ENCODE results near the gene CRYBA2. TPM values are rescaled to one million over a fixed set of nuclear protein-coding genes. Genes with fewer than 3 reads are reported as not detected.

Gene CRYBA2
- total RNA-seq, 2 experiments from 2014 or later, result not detected

DNA sequence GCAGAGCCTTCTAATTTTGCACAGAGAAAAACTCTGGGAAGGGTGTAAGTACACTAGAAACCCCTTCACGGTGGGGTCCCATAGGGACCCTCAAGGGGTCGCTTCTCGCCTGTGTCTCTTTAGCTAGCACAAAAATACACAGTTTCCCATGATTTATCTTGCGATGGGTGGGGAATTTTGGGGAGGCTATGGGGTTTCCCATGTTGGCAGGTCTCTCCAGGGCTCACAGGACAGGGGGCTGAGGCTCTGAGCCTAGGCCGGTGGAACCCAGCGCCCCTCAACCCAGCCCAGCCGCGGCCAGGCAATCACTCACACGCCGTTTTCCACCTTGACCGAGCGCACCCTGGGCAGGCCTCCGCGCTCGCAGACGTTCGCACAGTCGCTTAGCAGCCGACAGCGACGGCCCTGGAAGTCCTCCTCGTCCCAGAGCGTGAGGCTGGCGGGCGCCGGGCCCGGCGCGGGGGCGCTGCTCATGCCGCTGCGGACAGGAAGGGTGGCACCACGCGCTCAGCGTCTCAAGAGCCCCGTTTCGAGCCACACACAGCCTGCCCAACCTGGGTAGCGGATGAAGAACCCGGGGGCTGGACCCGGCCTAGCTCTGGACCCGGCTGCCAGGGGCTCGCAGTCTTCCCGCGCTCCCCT lies 398 bp downstream of the CRYBA2 start:
- no peak for DNase-seq (ENCODE audit: low spot score)
- no peak for TF ChIP-seq EZH2phosphoT487 (IDR thresholded peaks at IDR 0.05; ENCODE audit: borderline replicate concordance, low read depth, low read length)
- TF ChIP-seq, protein P1, sequence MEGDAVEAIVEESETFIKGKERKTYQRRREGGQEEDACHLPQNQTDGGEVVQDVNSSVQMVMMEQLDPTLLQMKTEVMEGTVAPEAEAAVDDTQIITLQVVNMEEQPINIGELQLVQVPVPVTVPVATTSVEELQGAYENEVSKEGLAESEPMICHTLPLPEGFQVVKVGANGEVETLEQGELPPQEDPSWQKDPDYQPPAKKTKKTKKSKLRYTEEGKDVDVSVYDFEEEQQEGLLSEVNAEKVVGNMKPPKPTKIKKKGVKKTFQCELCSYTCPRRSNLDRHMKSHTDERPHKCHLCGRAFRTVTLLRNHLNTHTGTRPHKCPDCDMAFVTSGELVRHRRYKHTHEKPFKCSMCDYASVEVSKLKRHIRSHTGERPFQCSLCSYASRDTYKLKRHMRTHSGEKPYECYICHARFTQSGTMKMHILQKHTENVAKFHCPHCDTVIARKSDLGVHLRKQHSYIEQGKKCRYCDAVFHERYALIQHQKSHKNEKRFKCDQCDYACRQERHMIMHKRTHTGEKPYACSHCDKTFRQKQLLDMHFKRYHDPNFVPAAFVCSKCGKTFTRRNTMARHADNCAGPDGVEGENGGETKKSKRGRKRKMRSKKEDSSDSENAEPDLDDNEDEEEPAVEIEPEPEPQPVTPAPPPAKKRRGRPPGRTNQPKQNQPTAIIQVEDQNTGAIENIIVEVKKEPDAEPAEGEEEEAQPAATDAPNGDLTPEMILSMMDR (conservative IDR thresholded peaks at IDR 0.05; ENCODE audit: low read length), result no peak
- H2AFZ ChIP-seq (ENCODE audit: low read length), result no peak overlapping the region
- H3K36me3 ChIP-seq (ENCODE audit: insufficient read depth, low read length), result no peaks in the 10 kb centered on the region
- H3K4me1 ChIP-seq (ENCODE audit: insufficient read depth, low read length, poor library complexity, severe bottlenecking), result no peaks in the 10 kb centered on the region
- POLR2A ChIA-PET, result no interaction called here
- H4K20me1 ChIP-seq (ENCODE audit: insufficient read depth, low read length), result no peaks in the 10 kb centered on the region
- no peaks in the 10 kb centered on the region for H3K79me2 ChIP-seq (ENCODE audit: insufficient read depth, low read depth, low read length)
- CTCF ChIA-PET (ENCODE audit: unreplicated experiment), result no interaction called here
- H3K4me2 ChIP-seq (ENCODE audit: low read length), result no peak overlapping the region
- H3K4me3 ChIP-seq (ENCODE audit: low read depth, low read length, poor library complexity, severe bottlenecking), result no peak overlapping the region
- BruUV-seq (replicated peaks), result no TSS peak
- H3K27ac ChIP-seq (ENCODE audit: low read depth, low read length, poor library complexity, severe bottlenecking), result no peak overlapping the region
- H3K9me3 ChIP-seq (ENCODE audit: low read length), result no peaks in the 10 kb centered on the region
- H3K9me2 ChIP-seq (ENCODE audit: insufficient read depth, low read length), result no peaks in the 10 kb centered on the region
- intact Hi-C loops (cut with micrococcal nuclease; ENCODE audit: unreplicated experiment), result no loop called here

DNA sequence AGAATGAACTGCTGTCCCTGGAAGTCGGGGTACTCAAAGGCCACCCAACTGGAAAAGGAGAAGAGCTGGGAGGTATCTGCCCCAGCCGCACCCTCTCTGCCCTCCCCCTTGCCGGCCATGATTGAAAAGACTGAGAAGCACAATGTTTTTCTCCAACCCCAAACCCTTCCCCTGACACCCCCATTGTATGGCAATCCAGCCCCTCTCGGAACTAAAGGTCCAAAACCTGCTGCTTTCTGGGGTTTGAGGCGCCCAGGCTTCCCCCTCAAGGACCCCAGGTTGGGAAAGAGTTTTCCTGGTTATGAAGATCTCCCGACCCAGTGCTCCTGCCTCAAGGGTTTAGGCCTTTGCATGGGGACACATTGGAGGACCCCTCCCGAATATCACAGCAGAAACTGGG lies 1.0 kb downstream of the CRYBA2 start:
- Histone ChIP-seq H3K9me2 (ENCODE audit: insufficient read depth, low read length) (no peaks in the 10 kb centered on the region), H3K9me3 (ENCODE audit: low read length) (no peaks in the 10 kb centered on the region), H4K20me1 (ENCODE audit: insufficient read depth, low read length) (no peaks in the 10 kb centered on the region), H3K36me3 (ENCODE audit: insufficient read depth, low read length) (no peaks in the 10 kb centered on the region), H3K4me3 (ENCODE audit: low read depth, low read length, poor library complexity, severe bottlenecking) (no peak overlapping the region), H2AFZ (ENCODE audit: low read length) (no peak overlapping the region), H3K27ac (ENCODE audit: low read depth, low read length, poor library complexity, severe bottlenecking) (no peak overlapping the region), H3K4me1 (ENCODE audit: insufficient read depth, low read length, poor library complexity, severe bottlenecking) (no peaks in the 10 kb centered on the region), H3K79me2 (ENCODE audit: insufficient read depth, low read depth, low read length) (no peaks in the 10 kb centered on the region), H3K4me2 (ENCODE audit: low read length) (no peak overlapping the region)
- TF ChIP-seq, protein P1 (conservative IDR thresholded peaks at IDR 0.05; ENCODE audit: low read length), result no peak
- no peak for TF ChIP-seq EZH2phosphoT487 (IDR thresholded peaks at IDR 0.05; ENCODE audit: borderline replicate concordance, low read depth, low read length)
- POLR2A ChIA-PET, result no interaction called here
- DNase-seq (ENCODE audit: low spot score), result no peak
- intact Hi-C loops (cut with micrococcal nuclease; ENCODE audit: unreplicated experiment), result no loop called here
- CTCF ChIA-PET (ENCODE audit: unreplicated experiment), result no interaction called here
- BruUV-seq (replicated peaks), result no TSS peak

DNA sequence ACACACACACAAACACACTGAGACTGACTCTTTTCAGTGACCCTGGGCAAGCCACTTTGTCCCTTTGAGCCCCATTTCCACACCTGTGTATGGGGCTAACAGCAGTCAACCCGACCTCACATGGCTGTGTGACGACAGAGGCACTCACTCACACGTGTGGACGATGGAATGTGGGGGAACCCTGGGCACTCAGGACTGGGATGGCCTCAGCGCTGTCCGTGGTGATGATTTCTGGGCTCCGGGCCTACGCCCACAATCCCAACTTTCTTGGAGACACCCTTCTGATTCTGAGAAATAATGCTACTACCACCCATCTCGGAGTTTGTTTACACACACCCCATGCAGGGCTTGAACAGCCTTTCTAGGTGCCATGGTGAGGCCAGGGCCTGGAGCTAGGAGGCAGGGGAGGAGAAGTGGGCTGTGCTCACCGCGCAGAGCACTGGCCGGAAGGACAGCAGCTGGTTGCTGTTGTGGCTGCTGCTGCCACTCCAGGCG lies 1.5 kb downstream of the CRYBA2 start:
- Histone ChIP-seq H3K27ac (ENCODE audit: low read depth, low read length, poor library complexity, severe bottlenecking) (no peak overlapping the region), H3K79me2 (ENCODE audit: insufficient read depth, low read depth, low read length) (no peaks in the 10 kb centered on the region), H3K4me1 (ENCODE audit: insufficient read depth, low read length, poor library complexity, severe bottlenecking) (no peaks in the 10 kb centered on the region), H3K9me2 (ENCODE audit: insufficient read depth, low read length) (no peaks in the 10 kb centered on the region), H3K36me3 (ENCODE audit: insufficient read depth, low read length) (no peaks in the 10 kb centered on the region), H3K4me3 (ENCODE audit: low read depth, low read length, poor library complexity, severe bottlenecking) (no peak overlapping the region), H3K9me3 (ENCODE audit: low read length) (no peaks in the 10 kb centered on the region), H2AFZ (ENCODE audit: low read length) (no peak overlapping the region), H3K4me2 (ENCODE audit: low read length) (no peak overlapping the region), H4K20me1 (ENCODE audit: insufficient read depth, low read length) (no peaks in the 10 kb centered on the region)
- TF ChIP-seq EZH2phosphoT487 (IDR thresholded peaks at IDR 0.05; ENCODE audit: borderline replicate concordance, low read depth, low read length), result no peak
- TF ChIP-seq, protein P1 (conservative IDR thresholded peaks at IDR 0.05; ENCODE audit: low read length), result no peak
- intact Hi-C loops (cut with micrococcal nuclease; ENCODE audit: unreplicated experiment), result no loop called here
- CTCF ChIA-PET (ENCODE audit: unreplicated experiment), result no interaction called here
- BruUV-seq (replicated peaks), result no TSS peak
- no peak for DNase-seq (ENCODE audit: low spot score)
- POLR2A ChIA-PET, result no interaction called here
